ENCODE data around the gene TMEM132D.

DNA sequence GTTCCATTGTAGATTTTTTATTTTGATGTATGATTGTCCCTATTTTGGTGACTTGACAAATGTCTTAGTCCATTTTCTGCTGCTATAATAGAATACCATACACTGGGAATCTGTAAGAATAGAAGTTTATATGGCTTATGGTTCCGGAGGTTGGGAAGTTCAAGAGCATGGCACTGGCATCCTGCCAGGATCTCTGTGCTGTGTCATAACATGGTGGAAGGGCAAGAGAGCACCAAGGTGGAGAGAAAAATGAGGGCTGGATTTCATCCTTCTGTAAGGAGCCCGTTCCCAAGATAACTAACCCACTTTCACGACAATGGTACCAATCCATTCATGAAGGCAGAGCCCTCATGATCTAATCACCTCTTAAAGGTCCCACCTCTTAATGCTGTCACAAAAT lies 176.7 kb downstream of the TMEM132D start:
- TF ChIP-seq POLR2AphosphoS5 (IDR thresholded peaks at IDR 0.05; ENCODE audit: low read depth, low read length) = no peak
- TF ChIP-seq POLR2A (IDR thresholded peaks at IDR 0.05; ENCODE audit: low read depth, low read length) = no peak
- no peak for TF ChIP-seq TAF1 (IDR thresholded peaks at IDR 0.05; ENCODE audit: borderline replicate concordance, low read depth, low read length)

Measured in GM12892 (cell line).